Stomach (tissue), 9 donors: Measurements from ENCODE around the gene CENPU. TPM values are rescaled to one million over a fixed set of nuclear protein-coding genes. Genes with fewer than 3 reads are reported as not detected.

ENCODE experiments used
- DNase-seq, 2 donors: peaks; one replicate each; pipeline versions ENCODE4 v3.0.0 to v3.0.0-alpha.2; 2013 to 2019
- H3K27ac ChIP-seq, 5 donors: fragments of 200-600 bp in 4 of 5; sonication (generic) in 4 of 5; one replicate each; pipeline ENCODE4 v1.5.1; 2013 to 2019; ENCODE audit warnings: mild to moderate bottlenecking in 1 of 5, moderate library complexity in 1 of 5
- H3K27me3 ChIP-seq, 3 donors: fragments of 200-600 bp; sonication (generic); one replicate each; pipeline ENCODE4 v1.5.1; 2017 to 2019; ENCODE audit warnings: mixed run types in 1 of 3
- H3K36me3 ChIP-seq, 4 donors: fragments of 200-600 bp; sonication (generic); 1 replicate in 3 of 4; 2 replicates in 1 of 4; pipeline ENCODE4 v1.5.1; 2016 to 2019
- H3K4me1 ChIP-seq, 4 donors: fragments of 200-600 bp; sonication (generic); one replicate each; pipeline ENCODE4 v1.5.1; 2016 to 2019
- H3K4me3 ChIP-seq, 4 donors: fragments of 200-600 bp; sonication (generic) in 3 of 4; one replicate each; pipeline ENCODE4 v1.5.1; 2016 to 2019; ENCODE audit warnings: mild to moderate bottlenecking in 1 of 4
- H3K9me3 ChIP-seq, 4 donors: fragments of 200-600 bp; sonication (generic); one replicate each; pipeline ENCODE4 v1.5.1; 2016 to 2019
- CTCF ChIP-seq, 7 experiments: fragments of 450-650 bp in 4 of 7; fragments of 200-600 bp in 3 of 7; sonication (generic) in 3 of 7; IDR thresholded peaks; one replicate each; pipeline ENCODE4 v1.5.1; 2016 to 2019; ENCODE audit warnings: antibody characterized with exemption in 7 of 7, control low read depth in 2 of 7, mild to moderate bottlenecking in 1 of 7
- EP300 ChIP-seq: sonication (generic); formaldehyde crosslinking; IDR thresholded peaks from one replicate; pipeline ENCODE4 v1.6.1; 2017; ENCODE audit warnings: antibody characterized with exemption
- POLR2A ChIP-seq, 4 donors: fragments of 450-650 bp; IDR thresholded peaks; one replicate each; pipeline ENCODE4 v1.6.1; 2016; ENCODE audit warnings: antibody characterized with exemption in 4 of 4, control low read depth in 2 of 4, mild to moderate bottlenecking in 1 of 4, moderate library complexity in 1 of 4
- POLR2AphosphoS5 ChIP-seq, 3 donors: sonication (generic); formaldehyde crosslinking; IDR thresholded peaks; one replicate each; pipeline ENCODE4 v1.6.1; 2016; ENCODE audit warnings: antibody characterized with exemption in 3 of 3
- WGBS, 5 donors: extraction: QIAGEN DNeasy Blood & Tissue Kit in 3 of 5; methylation state at CpG; one replicate each; pipeline versions ENCODE4 v1.1.5 to v1.1.7; 2013 to 2018; 5-methylcytosine and 5-hydroxymethylcytosine counted together
- intact Hi-C: fragments of 100-400 bp; cut with DNase I; formaldehyde crosslinking; loops from one replicate; pipeline ENCODE4 v1.15.1; 2023; ENCODE audit warnings: low total_unique reads
- polyA plus RNA-seq, 3 donors: library from polyadenylated mRNA; stranded (reverse); fragments of 200-250 nt; gene quantifications; one replicate each; pipeline ENCODE4 v1.2.3, GENCODE V29; 2013
- total RNA-seq, 5 donors: library from RNA; depleted of rRNA; stranded (reverse); fragments of >200 nt; gene quantifications; one replicate each; pipeline versions ENCODE4 v1.1.0 to v1.2.3, GENCODE V29; 2014 to 2016
- donor health status: healthy with polysubstance abuse.
- donor health status: Bipolar disorder and iron deficiency.
- donor health status: healthy.

CENPU gene
- total and polyA plus RNA-seq, 8 donors = 4.1 to 17.8 (median 6.7) TPM

GRCh38 chr4:184675018-184675417 is 58.9 kb downstream of the CENPU start:
- 95 to 98% (median 96%) methylated on average over 5 of the region's 5 CpGs for WGBS, 5 donors

DNA sequence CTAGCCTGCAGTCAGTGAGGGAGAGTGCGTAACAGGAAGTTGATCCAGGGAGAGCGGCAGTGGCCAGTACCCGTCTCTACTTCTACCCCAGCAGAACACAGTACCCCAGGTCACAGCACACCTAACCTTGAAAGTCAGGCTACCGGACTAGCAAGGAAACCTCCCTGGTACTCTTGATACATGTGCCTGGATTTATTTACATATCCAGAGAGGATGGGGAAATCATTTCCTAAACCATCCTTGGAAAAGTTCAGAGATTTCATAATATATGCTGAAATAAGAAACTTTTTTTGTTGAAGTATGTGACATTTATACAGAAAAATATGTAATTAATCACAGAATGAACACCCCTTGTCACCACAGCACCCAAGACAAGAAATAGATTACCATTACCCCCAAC is 59.9 kb downstream of the CENPU start:
- DNase-seq = no peak
- Histone ChIP-seq H3K27me3 (no peaks in the 10 kb centered on the region), H3K9me3 (no peaks in the 10 kb centered on the region), H3K36me3 (peaks cover 6 to 57% (median 42%) of the 10 kb centered on the region in 4 donors), H3K4me3 (no peak overlapping the region), H3K4me1 (peaks cover 0 to 12% (median 8%) of the 10 kb centered on the region in 4 donors), H3K27ac (no peak overlapping the region)
- TF ChIP-seq CTCF (IDR thresholded peaks at IDR 0.05) (no peak), POLR2A (IDR thresholded peaks at IDR 0.05) (no peak), POLR2AphosphoS5 (IDR thresholded peaks at IDR 0.05) (no peak), EP300 (no peak)
- WGBS, 5 donors = 84 to 97% (median 95%) methylated on average over 4 of the region's 4 CpGs
- intact Hi-C loops = no loop called here

More at GRCh38 chr4:184675018-184675417, 58.9 kb downstream of the CENPU start:
- H3K4me1 ChIP-seq = peaks cover 0 to 6% (median 2%) of the 10 kb centered on the region in 4 donors
- no peak overlapping the region for H3K4me3 ChIP-seq
- DNase-seq = no peak
- intact Hi-C loops = no loop called here
- H3K36me3 ChIP-seq = peaks cover 6 to 56% (median 34%) of the 10 kb centered on the region in 4 donors
- no peak overlapping the region for H3K27ac ChIP-seq
- no peaks in the 10 kb centered on the region for H3K27me3 ChIP-seq
- H3K9me3 ChIP-seq = no peaks in the 10 kb centered on the region
- TF ChIP-seq EP300 (no peak), POLR2A (IDR thresholded peaks at IDR 0.05) (no peak), CTCF (IDR thresholded peaks at IDR 0.05) (no peak), POLR2AphosphoS5 (IDR thresholded peaks at IDR 0.05) (no peak)

DNA sequence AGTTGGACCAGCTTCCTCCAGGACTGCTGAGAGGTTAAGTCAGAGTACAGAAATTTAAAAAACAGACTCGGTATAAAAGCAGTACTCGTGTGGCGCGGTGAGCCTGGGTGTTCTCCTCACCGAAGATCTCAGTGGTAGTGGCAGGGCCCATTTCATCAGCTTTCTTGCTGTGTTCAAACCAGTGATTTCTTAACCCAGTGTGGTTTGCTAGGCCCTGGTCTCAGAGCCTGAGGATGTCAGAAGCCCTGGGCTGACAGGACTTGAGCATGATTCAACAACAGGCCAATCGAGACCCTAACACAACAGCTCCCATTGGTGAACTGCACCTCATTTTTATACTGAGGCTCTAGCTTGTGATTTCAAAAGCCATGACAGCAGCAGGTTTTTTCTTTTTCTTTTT is 61.2 kb downstream of the CENPU start:
- WGBS, 5 donors = 92 to 97% (median 95%) methylated on average over 6 of the region's 6 CpGs

GRCh38 chr4:184671101-184671500 is 62.8 kb downstream of the CENPU start:
- Histone ChIP-seq H3K27ac (no peak overlapping the region), H3K36me3 (peaks cover 12 to 85% (median 58%) of the 10 kb centered on the region in 4 donors), H3K9me3 (no peaks in the 10 kb centered on the region), H3K4me3 (no peak overlapping the region), H3K27me3 (no peaks in the 10 kb centered on the region), H3K4me1 (peaks cover 3 to 31% (median 16%) of the 10 kb centered on the region in 4 donors)
- WGBS, 5 donors = 37 to 59% (median 55%) methylated on average over 9 of the region's 9 CpGs
- DNase-seq = peak; percentile 16 to 39
- intact Hi-C loops = no loop called here
- TF ChIP-seq EP300 (no peak), POLR2A (IDR thresholded peaks at IDR 0.05) (no peak), POLR2AphosphoS5 (IDR thresholded peaks at IDR 0.05) (no peak), CTCF (IDR thresholded peaks at IDR 0.05) (no peak)

More for the DNA sequence above, 61.2 kb downstream of the CENPU start:
- TF ChIP-seq POLR2AphosphoS5 (IDR thresholded peaks at IDR 0.05) = no peak
- no peak for TF ChIP-seq CTCF (IDR thresholded peaks at IDR 0.05)
- no peak for TF ChIP-seq POLR2A (IDR thresholded peaks at IDR 0.05)
- no peak for TF ChIP-seq EP300
- H3K9me3 ChIP-seq = no peaks in the 10 kb centered on the region
- no peak overlapping the region for H3K27ac ChIP-seq
- H3K4me3 ChIP-seq = no peak overlapping the region
- H3K36me3 ChIP-seq = peaks cover 12 to 70% (median 51%) of the 10 kb centered on the region in 4 donors
- peaks cover 0 to 22% (median 11%) of the 10 kb centered on the region in 4 donors for H3K4me1 ChIP-seq
- H3K27me3 ChIP-seq = no peaks in the 10 kb centered on the region
- no peak for DNase-seq
- intact Hi-C loops = no loop called here
